SK-N-SH treated with all-trans-retinoic acid at 6 μM for 48 hours (cell line): ENCODE results near the gene RASGRF2.

Experiments
- ATAC-seq: fragments of 200-7000 bp; cut with Tn5 transposase; 3 replicates; pipeline ENCODE4 v1.9.1; 2020; ENCODE audit warnings: mild to moderate bottlenecking, moderate library complexity
- ARNTL ChIP-seq: fragments of 450-650 bp; formaldehyde crosslinking; IDR thresholded peaks from 2 replicates; pipeline ENCODE4 v1.5.0; 2020; ENCODE audit warnings: low read depth, mild to moderate bottlenecking, moderate library complexity, borderline replicate concordance
- BACH2 ChIP-seq: fragments of 250-450 bp; sonication (Bioruptor Pico); IDR thresholded peaks from 2 replicates; pipeline ENCODE4 v1.9.0; 2021; ENCODE audit warnings: mild to moderate bottlenecking, borderline replicate concordance
- CREB5 ChIP-seq: fragments of 250-450 bp; sonication (Bioruptor Pico); IDR thresholded peaks from 2 replicates; pipeline ENCODE4 v1.5.1; 2020; ENCODE audit warnings: low read depth, mild to moderate bottlenecking, moderate library complexity
- CSDC2 ChIP-seq: fragments of 250-450 bp; sonication (Bioruptor Pico); IDR thresholded peaks from 2 replicates; pipeline ENCODE4 v1.5.0; 2020; ENCODE audit warnings: mild to moderate bottlenecking, moderate library complexity
- CSRNP3 ChIP-seq: fragments of 250-450 bp; sonication (Bioruptor Pico); IDR thresholded peaks from 2 replicates; pipeline ENCODE4 v1.5.1; 2021; ENCODE audit warnings: mild to moderate bottlenecking, moderate library complexity
- ESRRG ChIP-seq: fragments of 250-450 bp; sonication (Bioruptor Pico); IDR thresholded peaks from 2 replicates; pipeline ENCODE4 v1.6.1; 2021; ENCODE audit warnings: mild to moderate bottlenecking
- ISL1 ChIP-seq: fragments of 250-450 bp; sonication (Bioruptor Pico); IDR thresholded peaks from 2 replicates; pipeline ENCODE4 v2.1.2; 2022; ENCODE audit warnings: mild to moderate bottlenecking, moderate library complexity
- OSR1 ChIP-seq: fragments of 250-450 bp; sonication (Bioruptor Pico); IDR thresholded peaks from 2 replicates; pipeline ENCODE4 v1.8.0; 2022; ENCODE audit warnings: moderate library complexity, mild to moderate bottlenecking, inconsistent platforms
- PATZ1 ChIP-seq: fragments of 250-450 bp; sonication (Bioruptor Pico); IDR thresholded peaks from 2 replicates; pipeline ENCODE4 v1.8.0; 2020; ENCODE audit warnings: mild to moderate bottlenecking, moderate library complexity, borderline replicate concordance
- POU6F1 ChIP-seq: fragments of 250-450 bp; sonication (Bioruptor Pico); IDR thresholded peaks from 2 replicates; pipeline ENCODE4 v1.8.0; 2021; ENCODE audit warnings: low read depth, mild to moderate bottlenecking, moderate library complexity, borderline replicate concordance
- RARB ChIP-seq: fragments of 250-450 bp; sonication (Bioruptor Pico); IDR thresholded peaks from 2 replicates; pipeline ENCODE4 v1.8.0; 2021; ENCODE audit warnings: mild to moderate bottlenecking, moderate library complexity
- SNAI2 ChIP-seq: fragments of 250-450 bp; sonication (Bioruptor Pico); IDR thresholded peaks from 2 replicates; pipeline ENCODE4 v1.5.0; 2020; ENCODE audit warnings: mild to moderate bottlenecking, moderate library complexity
- TCF4 ChIP-seq: fragments of 250-450 bp; sonication (Bioruptor Pico); IDR thresholded peaks from 2 replicates; pipeline ENCODE4 v1.8.0; 2021; ENCODE audit warnings: mild to moderate bottlenecking, moderate library complexity, borderline replicate concordance
- TOX ChIP-seq: fragments of 250-450 bp; sonication (Bioruptor Pico); IDR thresholded peaks from 2 replicates; pipeline ENCODE4 v1.8.0; 2021; ENCODE audit warnings: mild to moderate bottlenecking, moderate library complexity, borderline replicate concordance
- TSHZ2 ChIP-seq: fragments of 250-450 bp; sonication (Bioruptor Pico); IDR thresholded peaks from 2 replicates; pipeline ENCODE4 v1.5.0; 2020; ENCODE audit warnings: mild to moderate bottlenecking, moderate library complexity
- ZC3H10 ChIP-seq: fragments of 250-450 bp; sonication (Bioruptor Pico); IDR thresholded peaks from 2 replicates; pipeline ENCODE4 v1.5.1; 2021; ENCODE audit warnings: mild to moderate bottlenecking, moderate library complexity
- ZFP3 ChIP-seq: fragments of 250-450 bp; sonication (Bioruptor Pico); IDR thresholded peaks from 2 replicates; pipeline ENCODE4 v1.5.0; 2020; ENCODE audit warnings: mild to moderate bottlenecking, moderate library complexity
- ZNF565 ChIP-seq: fragments of 450-650 bp; formaldehyde crosslinking; conservative IDR thresholded peaks from 2 replicates; pipeline ENCODE4 v1.5.0; 2020; ENCODE audit warnings: low read depth, mild to moderate bottlenecking, moderate library complexity
- ZNF70 ChIP-seq: fragments of 450-650 bp; formaldehyde crosslinking; IDR thresholded peaks from 2 replicates; pipeline ENCODE4 v1.5.0; 2020; ENCODE audit warnings: mild to moderate bottlenecking, moderate library complexity
- ZNF8 ChIP-seq: fragments of 450-650 bp; formaldehyde crosslinking; IDR thresholded peaks from 2 replicates; pipeline ENCODE4 v1.5.0; 2020; ENCODE audit warnings: mild to moderate bottlenecking, moderate library complexity

Gene RASGRF2

GRCh38 chr5:81081461-81081835 is 121.3 kb downstream of the RASGRF2 start:
- TF ChIP-seq ZC3H10 (CRISPR knock-in tag) = no peak
- no peak for TF ChIP-seq ARNTL (CRISPR knock-in tag)
- TF ChIP-seq OSR1 (CRISPR knock-in tag) = no peak
- no peak for TF ChIP-seq SNAI2 (CRISPR knock-in tag)
- TF ChIP-seq TSHZ2 (CRISPR knock-in tag) = no peak
- no peak for TF ChIP-seq RARB (CRISPR knock-in tag)
- TF ChIP-seq, all 23 proteins: peak for 0
- no peak for ATAC-seq

- ATAC-seq = no peak
- TF ChIP-seq ZNF70 = no peak
- TF ChIP-seq TSHZ2 (CRISPR knock-in tag) = no peak
Observed at GRCh38 chr5:81086881-81087281, 126.7 kb downstream of the RASGRF2 start.

GRCh38 chr5:81091199-81091598 is 131.0 kb downstream of the RASGRF2 start:
- TF ChIP-seq CSRNP3 (no peak), ZNF8 (CRISPR knock-in tag) (no peak), CSDC2 (CRISPR knock-in tag) (no peak), PATZ1 (CRISPR knock-in tag) (no peak), OSR1 (CRISPR knock-in tag) (no peak), ARNTL (CRISPR knock-in tag) (no peak), TOX (CRISPR knock-in tag) (no peak), SNAI2 (CRISPR knock-in tag) (no peak)
- TF ChIP-seq, all 23 proteins: peak for 0
- ATAC-seq = no peak

- no peak for ATAC-seq
- no peak for TF ChIP-seq ISL1 (CRISPR knock-in tag)
- no peak for TF ChIP-seq ZFP3 (CRISPR knock-in tag)
- TF ChIP-seq RARB (CRISPR knock-in tag) = no peak
- no peak for TF ChIP-seq BACH2 (CRISPR knock-in tag)
- no peak for TF ChIP-seq ESRRG (CRISPR knock-in tag)
- no peak for TF ChIP-seq CREB5 (CRISPR knock-in tag)
- no peak for TF ChIP-seq TCF4 (CRISPR knock-in tag)
- TF ChIP-seq POU6F1 (CRISPR knock-in tag) = no peak
- TF ChIP-seq ZNF565 (CRISPR knock-in tag) = no peak
- TF ChIP-seq CSDC2 (CRISPR knock-in tag) = no peak
- TF ChIP-seq PATZ1 (CRISPR knock-in tag) = no peak
Observed at GRCh38 chr5:81093536-81094196, 133.5 kb downstream of the RASGRF2 start.
